HepG2 (cell line): ENCODE measurements around the gene SIK2. TPM values are rescaled to one million over a fixed set of nuclear protein-coding genes. Genes with fewer than 3 reads are reported as not detected.

ENCODE experiments used
- ATF1 ChIP-seq: IDR thresholded peaks from 2 replicates; pipeline ENCODE4 v1.6.1; 2016; ENCODE audit warnings: mild to moderate bottlenecking, control low read depth
- BATF2 ChIP-seq: sonication (generic); formaldehyde crosslinking; IDR thresholded peaks from 2 replicates; pipeline ENCODE4 v1.8.0; 2022; ENCODE audit warnings: mild to moderate bottlenecking, missing genetic modification reagents, moderate library complexity
- KLF6 ChIP-seq: IDR thresholded peaks from 2 replicates; pipeline ENCODE4 v1.8.0; 2016; ENCODE audit warnings: missing biosample characterization, missing genetic modification reagents
- NFRKB ChIP-seq: fragments of 450-650 bp; IDR thresholded peaks from 2 replicates; pipeline ENCODE4 v1.6.1; 2017
- NR1H2 ChIP-seq: sonication (generic); formaldehyde crosslinking; IDR thresholded peaks from 2 replicates; pipeline ENCODE4 v1.8.1; 2022; ENCODE audit warnings: low read depth, missing genetic modification reagents, borderline replicate concordance
- RAD51 ChIP-seq: fragments of 450-650 bp; IDR thresholded peaks from 2 replicates; pipeline ENCODE4 v1.6.1; 2016; ENCODE audit warnings: borderline replicate concordance
- SIN3B ChIP-seq: fragments of 150-350 bp; IDR thresholded peaks from 2 replicates; pipeline ENCODE4 v1.6.1; 2014; ENCODE audit warnings: low read length
- SMAD9 ChIP-seq: sonication (generic); formaldehyde crosslinking; IDR thresholded peaks from 2 replicates; pipeline ENCODE4 v1.5.1; 2020; ENCODE audit warnings: mild to moderate bottlenecking, missing genetic modification reagents
- SOX6 ChIP-seq, 2 experiments: fragments of 450-650 bp in 1 of 2; sonication (generic) in 1 of 2; formaldehyde crosslinking in 1 of 2; IDR thresholded peaks; 2 replicates each; pipeline versions ENCODE4 v1.4.0 to v1.6.1; 2017 to 2020; ENCODE audit warnings: antibody characterized with exemption in 1 of 2, mild to moderate bottlenecking in 1 of 2, missing genetic modification reagents in 1 of 2
- SP4 ChIP-seq: sonication (generic); formaldehyde crosslinking; IDR thresholded peaks from 2 replicates; pipeline ENCODE4 v1.8.1; 2023; ENCODE audit warnings: mild to moderate bottlenecking, missing genetic modification reagents
- TFDP1 ChIP-seq: IDR thresholded peaks from 2 replicates; pipeline ENCODE4 v1.6.1; 2016; ENCODE audit warnings: missing compliant biosample characterization, missing genetic modification reagents, borderline replicate concordance
- TRIM24 ChIP-seq: sonication (generic); formaldehyde crosslinking; IDR thresholded peaks from 2 replicates; pipeline ENCODE4 v1.8.0; 2022; ENCODE audit warnings: mild to moderate bottlenecking, missing genetic modification reagents
- ZNF709 ChIP-seq: sonication (generic); formaldehyde crosslinking; IDR thresholded peaks from 2 replicates; pipeline ENCODE4 v1.5.0; 2020; ENCODE audit warnings: mild to moderate bottlenecking, missing genetic modification reagents
- polyA plus RNA-seq, 8 experiments: library from polyadenylated mRNA; depleted of rRNA in 3 of 8; stranded (reverse) in 7 of 8; unstranded in 1 of 8; fragments of >200 nt; fragmentation: Illumina TruSeq in 4 of 8; extraction: Trizol in 4 of 8; gene quantifications; 2 replicates each; pipeline versions ENCODE4 v1.2.1 to v1.2.3, GENCODE V29; 2011 to 2016; ENCODE audit warnings: low read depth in 4 of 8, missing spikeins in 1 of 8, mixed read lengths in 1 of 8; ENCODE audit not compliant: insufficient read depth in 1 of 8
- total RNA-seq, 5 experiments: library from RNA; depleted of rRNA; stranded (reverse); fragments of >200 nt; fragmentation: Illumina TruSeq; extraction: Trizol; gene quantifications; 2 replicates each; pipeline ENCODE4 v1.2.3, GENCODE V29; 2016; ENCODE audit warnings: low read depth in 1 of 5
- TF ChIP-seq, protein P1 (sequence below): conservative IDR thresholded peaks from 2 replicates; pipeline ENCODE4 v1.6.1; 2018; ENCODE audit warnings: missing genetic modification reagents
- TF ChIP-seq, protein P2 (sequence below): sonication (generic); formaldehyde crosslinking; IDR thresholded peaks from 2 replicates; pipeline ENCODE4 v1.4.0; 2020; ENCODE audit warnings: mild to moderate bottlenecking, missing genetic modification reagents

The SIK2 gene
- total and polyA plus RNA-seq, 2 of the 13 experiments (the other 11 are each of a cell fraction or from before 2014, with no cell fraction given) = 8.1 to 15.4 TPM

- TF ChIP-seq TFDP1 (CRISPR knock-in tag) (no peak), SP4 (CRISPR knock-in tag) (no peak), NR1H2 (CRISPR knock-in tag) (no peak), ZNF709 (CRISPR knock-in tag) (0 out of 2 replicates have a peak, but pooled peaks have one; percentile 21), NFRKB (no peak), BATF2 (CRISPR knock-in tag) (no peak), RAD51 (no peak), SMAD9 (no peak), KLF6 (no peak), SIN3B (no peak), TRIM24 (no peak), ATF1 (CRISPR knock-in tag) (0 out of 2 replicates have a peak, but pooled peaks have one; percentile 30), SOX6 (IDR thresholded peaks at IDR 0.05) (no peak), SOX6 (CRISPR knock-in tag; IDR thresholded peaks at IDR 0.05) (no peak)
- TF ChIP-seq, protein P1, sequence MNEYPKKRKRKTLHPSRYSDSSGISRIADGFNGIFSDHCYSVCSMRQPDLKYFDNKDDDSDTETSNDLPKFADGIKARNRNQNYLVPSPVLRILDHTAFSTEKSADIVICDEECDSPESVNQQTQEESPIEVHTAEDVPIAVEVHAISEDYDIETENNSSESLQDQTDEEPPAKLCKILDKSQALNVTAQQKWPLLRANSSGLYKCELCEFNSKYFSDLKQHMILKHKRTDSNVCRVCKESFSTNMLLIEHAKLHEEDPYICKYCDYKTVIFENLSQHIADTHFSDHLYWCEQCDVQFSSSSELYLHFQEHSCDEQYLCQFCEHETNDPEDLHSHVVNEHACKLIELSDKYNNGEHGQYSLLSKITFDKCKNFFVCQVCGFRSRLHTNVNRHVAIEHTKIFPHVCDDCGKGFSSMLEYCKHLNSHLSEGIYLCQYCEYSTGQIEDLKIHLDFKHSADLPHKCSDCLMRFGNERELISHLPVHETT (CRISPR knock-in tag) = no peak
- TF ChIP-seq, protein P2, sequence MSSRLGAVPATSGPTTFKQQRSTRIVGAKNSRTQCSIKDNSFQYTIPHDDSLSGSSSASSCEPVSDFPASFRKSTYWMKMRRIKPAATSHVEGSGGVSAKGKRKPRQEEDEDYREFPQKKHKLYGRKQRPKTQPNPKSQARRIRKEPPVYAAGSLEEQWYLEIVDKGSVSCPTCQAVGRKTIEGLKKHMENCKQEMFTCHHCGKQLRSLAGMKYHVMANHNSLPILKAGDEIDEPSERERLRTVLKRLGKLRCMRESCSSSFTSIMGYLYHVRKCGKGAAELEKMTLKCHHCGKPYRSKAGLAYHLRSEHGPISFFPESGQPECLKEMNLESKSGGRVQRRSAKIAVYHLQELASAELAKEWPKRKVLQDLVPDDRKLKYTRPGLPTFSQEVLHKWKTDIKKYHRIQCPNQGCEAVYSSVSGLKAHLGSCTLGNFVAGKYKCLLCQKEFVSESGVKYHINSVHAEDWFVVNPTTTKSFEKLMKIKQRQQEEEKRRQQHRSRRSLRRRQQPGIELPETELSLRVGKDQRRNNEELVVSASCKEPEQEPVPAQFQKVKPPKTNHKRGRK (CRISPR knock-in tag) = no peak
- TF ChIP-seq, all 625 proteins: peak for 5
Measured at GRCh38 chr11:111601636-111601978, 642 bp upstream of the SIK2 start (continued).
